Activated effector memory CD4-positive, alpha-beta T cell treated with Interleukin-2 at 50 U/mL for 16 hours (primary cell): ENCODE measurements around the gene HES1.
"Not testable (repeated sequence)": the region's sequence is repeated elsewhere in the genome, so short reads cannot be mapped to it uniquely, and the experiment has no call there.

Source experiments
- DNase-seq: peaks from one replicate; pipeline ENCODE4 v3.0.0-alpha.2; 2020

Gene HES1, protein sequence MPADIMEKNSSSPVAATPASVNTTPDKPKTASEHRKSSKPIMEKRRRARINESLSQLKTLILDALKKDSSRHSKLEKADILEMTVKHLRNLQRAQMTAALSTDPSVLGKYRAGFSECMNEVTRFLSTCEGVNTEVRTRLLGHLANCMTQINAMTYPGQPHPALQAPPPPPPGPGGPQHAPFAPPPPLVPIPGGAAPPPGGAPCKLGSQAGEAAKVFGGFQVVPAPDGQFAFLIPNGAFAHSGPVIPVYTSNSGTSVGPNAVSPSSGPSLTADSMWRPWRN

GRCh38 chr3:194135806-194136518, at the start of gene HES1:
HES1 (plus strand) TSS chr3:194136148; CDS start chr3:194136381, 233 bp downstream.
- DNase-seq = no peak

DNA sequence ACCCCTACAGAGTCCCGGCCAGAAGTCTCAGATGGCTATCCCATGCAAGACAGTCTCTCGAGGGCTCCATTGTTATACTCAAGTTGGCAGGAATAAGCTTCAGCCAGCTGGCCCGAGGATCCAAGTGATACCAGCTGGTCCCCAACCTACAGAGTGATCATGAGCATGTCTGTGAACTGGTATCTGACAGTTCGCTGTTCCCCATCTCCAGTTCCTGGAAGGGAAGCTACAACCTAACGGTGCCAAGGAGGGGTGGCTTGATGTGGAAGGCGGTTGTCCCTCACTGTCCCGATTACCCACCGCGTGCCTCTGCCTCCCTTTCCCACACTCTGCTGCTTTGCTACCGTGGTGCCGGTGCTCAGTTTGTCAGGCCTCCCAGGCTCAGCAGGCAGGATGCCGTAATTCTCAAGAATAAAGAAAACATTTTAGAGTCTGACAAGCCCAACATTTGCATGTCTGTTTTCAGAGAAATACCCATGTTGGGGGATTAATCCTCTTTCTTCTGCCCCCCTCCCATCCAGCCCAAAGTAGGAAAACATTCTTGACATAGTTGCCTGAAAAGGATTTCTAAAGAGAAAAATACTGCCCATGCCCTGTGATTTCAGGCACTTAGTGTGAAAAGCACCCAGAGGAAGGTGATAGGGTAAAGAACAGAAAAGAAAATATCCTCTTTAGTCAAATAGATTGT, 49.4 kb upstream of the HES1 start:
- DNase-seq = no peak

DNA sequence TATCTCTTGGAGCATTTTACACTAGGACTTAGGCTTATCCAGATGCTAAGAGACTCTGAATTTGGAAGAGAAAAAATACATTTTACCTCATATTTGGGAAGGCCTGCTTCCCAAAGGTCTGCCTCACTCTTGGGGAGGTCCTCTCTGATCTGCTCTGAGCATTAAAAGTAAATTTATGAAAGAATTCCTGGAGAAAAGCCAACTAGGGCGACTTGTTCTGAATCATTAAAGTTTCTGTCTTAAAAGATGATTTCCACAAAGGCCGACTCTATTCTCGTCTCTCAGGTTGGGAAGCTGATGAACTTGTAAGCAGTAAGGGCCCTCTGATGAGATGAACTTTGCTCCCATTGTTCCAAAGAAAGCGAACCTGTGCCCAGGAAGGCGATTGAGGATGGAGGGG, 48.7 kb upstream of the HES1 start:
- DNase-seq = no peak

DNA sequence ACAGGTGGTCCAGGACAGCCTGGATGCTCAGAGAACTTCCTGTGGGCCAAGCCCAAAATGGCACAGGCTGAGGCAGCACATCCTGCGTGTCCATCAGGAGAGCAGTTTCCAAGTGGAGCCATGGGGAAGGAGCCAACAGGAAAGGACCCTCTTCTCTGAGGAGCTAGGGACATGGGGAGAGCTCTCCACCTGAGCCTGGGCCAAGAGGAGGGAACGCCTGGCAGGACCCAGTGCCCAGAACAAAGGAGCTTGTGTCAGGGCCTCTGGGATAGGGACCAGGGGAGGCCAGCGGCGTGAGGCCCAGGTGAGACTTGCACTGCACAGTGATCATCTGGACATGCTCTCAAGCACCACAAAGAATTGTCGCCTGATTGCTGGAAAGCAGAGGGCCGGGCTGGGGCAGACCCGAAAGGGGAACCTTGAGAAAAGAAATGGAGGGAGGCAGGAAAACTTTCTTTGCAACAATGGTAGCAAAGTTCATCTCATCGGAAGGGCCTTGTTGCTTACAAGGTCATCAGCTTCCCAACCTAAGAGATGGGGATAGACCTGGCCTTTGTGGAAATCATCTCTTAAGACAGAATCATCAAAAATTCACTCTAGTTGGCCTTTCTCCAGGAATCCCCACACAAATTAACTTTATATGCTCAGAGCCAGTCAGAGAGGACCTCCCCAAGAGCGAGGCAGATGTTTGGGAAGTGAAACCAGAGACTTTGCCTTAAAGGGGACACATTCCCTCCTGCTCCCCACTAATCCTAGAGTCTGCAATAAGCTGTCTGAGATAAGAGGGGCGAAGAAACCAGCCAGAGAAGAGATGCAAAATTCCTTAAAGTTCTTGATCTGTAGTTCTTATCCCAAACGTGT, 47.7 kb upstream of the HES1 start:
- DNase-seq = no peak

DNA sequence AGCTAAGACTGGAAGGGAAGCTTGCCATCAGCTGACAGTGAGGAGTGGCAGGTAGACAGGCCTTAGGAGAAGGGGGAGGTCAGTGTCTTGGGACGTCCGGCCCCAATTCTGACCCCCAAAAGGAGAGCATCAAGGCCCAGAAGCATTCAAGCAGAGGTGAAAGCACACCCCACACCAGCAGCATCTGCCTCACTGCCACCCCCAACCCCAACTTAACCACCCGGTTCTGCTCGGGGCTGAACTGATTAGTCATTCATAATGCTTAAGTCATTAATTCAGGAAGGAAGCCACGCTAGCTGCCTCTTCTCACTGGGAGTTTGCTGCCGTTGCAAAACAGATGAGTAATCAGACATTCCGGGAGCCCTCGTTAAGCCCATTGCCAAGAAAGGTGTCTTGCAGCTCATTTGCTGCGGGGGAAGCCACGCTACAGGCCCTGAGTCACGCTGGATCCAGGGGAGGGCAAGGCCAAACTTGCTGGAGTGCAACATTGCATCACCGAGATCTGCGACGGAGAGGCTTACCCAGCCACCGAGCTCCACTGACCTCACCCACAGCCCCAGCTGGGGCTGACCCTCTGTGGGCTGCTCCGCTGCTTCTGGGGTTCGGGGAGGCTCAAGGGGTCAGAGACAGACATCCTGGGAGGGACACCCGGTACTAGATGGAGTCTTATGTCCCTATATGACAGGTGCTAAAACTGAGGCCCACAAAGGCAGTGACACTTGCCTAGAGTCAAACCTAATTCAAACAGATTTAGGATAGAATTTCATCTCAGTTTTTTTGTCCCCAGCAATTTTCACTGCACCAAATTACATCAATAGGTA, 46.4 kb upstream of the HES1 start:
- no peak for DNase-seq

- not testable (repeated sequence) for DNase-seq
These were observed 45.8 kb upstream of the HES1 start for GRCh38 chr3:194090178-194090555.

DNA sequence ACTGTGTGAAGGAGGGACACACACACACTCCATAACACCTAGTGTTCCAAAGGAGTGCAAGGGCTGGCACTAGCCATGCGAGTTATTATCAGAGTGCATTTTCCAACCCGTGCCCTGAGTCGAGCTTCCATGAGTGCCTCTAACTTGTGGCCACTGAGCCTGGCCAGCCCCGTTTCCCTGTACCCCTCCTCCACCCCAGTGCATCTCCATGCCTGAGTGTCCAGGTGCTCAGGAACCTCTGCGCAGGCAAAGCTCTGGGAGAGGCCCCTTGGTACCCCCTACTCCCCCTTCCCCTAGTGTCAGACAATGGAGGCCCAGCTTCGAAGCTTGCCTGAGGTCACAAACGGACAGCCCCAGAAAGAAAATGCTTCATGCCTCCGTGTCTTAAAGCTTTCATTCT, 45.2 kb upstream of the HES1 start:
- no peak for DNase-seq

DNA sequence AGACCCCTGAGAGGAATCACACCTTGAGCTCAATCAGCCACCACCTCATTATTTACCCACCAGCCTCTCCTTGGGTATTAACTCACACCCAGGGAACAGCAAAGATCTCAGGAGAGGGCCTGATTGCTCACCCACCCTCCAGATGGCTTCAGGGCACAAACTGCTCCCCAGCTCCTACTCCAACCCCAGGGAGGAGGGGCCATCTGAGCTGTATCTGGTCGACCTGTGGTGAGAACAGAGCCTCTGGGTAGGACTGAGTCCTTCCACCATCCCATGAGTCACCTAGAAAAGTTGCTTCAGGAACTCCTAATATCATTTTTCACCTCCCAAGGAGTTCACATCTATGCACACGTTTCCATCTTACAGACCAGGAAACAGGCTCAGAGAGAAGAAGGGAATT, 44.8 kb upstream of the HES1 start:
- no peak for DNase-seq

GRCh38 chr3:194091897-194092296, 44.1 kb upstream of the HES1 start:
- DNase-seq = not testable (repeated sequence)

DNA sequence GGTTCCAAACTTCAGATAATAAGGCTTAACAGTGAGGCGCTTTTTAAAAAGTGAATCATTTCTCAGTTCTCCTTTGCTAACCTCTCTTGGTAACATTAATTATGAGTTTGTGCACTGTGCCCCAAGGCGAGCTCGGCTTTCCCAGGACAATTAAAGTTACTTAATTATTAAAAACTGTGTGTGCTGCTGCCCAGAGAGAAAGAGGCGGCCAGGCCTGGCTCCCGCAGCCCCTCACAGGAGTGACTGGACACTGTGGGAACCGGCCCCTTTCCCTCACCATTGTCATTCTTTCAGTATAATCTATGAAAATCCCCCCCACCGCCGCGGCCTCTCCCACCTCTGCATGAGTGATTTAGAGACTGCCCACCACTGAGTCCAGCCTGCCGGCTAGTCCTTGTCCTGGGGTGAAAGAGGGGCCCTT, 43.1 kb upstream of the HES1 start:
- DNase-seq = no peak

GRCh38 chr3:194093842-194094241, 42.1 kb upstream of the HES1 start:
- no peak for DNase-seq

DNA sequence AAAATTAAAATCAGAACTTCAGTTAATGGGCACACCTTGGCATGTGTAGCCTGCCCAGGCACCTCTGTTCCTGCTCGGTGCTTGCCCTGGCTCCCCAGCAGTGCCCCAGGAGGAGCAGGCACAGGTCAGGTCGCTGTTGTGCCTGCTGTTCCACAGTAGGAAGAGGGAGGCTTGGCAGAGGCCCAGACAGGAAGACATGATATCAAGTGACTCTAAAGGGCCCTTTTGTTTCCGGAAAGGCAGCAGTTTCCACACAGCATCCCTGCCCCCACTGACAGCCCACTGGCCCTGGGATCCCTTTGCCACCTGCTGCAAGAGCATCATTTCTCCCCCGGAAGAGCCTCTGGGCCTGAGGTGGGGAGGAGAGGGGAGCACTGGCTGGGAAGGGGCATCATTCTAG, 40.5 kb upstream of the HES1 start:
- no peak for DNase-seq

- DNase-seq = no peak
These were observed 40.0 kb upstream of the HES1 start for GRCh38 chr3:194095902-194096301.

DNA sequence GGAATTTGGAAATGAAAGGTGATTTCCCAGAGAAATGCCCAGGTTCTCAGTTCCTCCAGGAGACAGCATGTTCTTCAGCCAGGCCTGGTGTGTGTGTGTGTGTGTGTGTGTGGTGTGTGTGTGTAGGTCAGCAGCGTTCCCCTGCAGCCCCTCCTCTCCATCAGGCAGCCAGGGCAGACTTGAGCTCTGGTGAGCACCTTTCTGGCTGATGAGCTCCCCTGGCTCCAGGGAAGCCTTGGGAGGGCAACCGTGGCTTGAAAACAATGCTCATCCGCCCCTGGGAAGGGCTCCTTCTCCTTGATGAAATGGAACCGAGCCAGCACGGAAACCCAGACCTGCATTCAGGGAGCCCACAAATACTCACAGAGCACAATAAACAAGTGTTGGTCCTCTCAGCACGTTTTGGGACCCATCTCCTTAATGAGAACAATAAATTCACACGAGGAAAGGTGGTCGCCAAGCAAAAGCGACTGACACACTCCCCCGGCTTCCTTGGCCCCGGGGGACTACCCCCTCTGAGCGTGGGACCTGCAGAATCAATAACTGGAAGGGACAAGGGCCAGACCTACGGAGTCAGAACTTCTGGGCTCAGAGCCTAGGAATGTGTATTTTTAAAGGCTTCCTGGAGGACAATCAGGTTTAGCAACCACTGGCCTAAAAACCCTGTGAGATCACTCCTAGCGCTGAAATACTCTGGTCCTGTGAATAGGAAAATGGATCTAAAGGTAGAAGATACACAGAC, 38.6 kb upstream of the HES1 start:
- DNase-seq = no peak

DNA sequence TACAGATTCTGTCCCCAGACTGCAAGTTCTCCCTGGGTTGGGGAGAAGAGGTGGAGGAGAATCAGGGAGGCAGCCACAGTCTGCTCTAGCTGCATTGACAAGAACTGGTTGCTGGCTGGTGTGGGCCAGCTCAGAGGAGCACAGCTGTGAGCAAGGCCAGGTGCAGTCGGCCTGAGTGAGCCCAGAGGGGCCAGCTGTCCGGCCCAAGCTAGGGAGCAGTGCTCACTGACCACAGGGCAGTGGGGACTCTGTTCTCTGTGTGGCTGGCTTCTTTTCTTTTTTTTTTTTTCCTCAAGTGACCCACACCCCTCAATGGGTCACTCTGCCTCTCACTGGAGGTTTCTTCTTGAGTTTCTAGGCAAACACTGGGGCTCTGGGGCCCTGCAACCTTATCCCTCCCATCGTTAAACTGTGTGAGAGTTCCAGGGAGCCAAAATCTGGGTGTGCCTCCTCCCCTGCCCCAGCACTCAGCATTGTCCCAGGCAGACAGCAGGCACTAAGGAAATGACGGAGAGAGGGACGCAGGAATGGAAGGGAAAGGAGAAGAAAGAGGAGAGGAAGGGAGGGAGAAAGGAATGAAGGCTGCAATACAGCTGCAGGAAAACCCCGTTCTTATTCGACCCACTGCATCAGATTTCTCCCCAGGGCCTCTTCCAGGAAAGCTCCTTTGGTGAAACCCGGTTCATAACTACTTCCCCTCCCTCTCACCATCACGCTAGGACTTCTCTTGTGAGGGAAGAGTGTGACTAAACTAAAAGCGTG, 37.7 kb upstream of the HES1 start:
- no peak for DNase-seq

DNA sequence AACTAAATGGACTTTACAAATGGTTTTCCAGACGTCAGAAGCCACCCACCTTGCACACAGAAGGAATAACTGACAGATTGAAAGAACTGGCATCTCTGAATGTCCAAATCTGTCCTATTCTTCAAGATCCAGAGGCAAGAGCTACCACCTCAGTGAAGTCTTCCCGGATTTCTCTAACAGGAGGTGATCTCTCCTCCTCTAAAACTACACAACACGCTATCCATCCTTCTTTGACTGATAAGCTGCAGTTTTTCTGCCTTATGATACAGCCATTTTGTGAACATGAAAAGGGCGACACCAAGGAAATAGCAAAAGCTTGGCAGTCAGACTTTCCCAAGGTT, 37.1 kb upstream of the HES1 start:
- no peak for DNase-seq

DNA sequence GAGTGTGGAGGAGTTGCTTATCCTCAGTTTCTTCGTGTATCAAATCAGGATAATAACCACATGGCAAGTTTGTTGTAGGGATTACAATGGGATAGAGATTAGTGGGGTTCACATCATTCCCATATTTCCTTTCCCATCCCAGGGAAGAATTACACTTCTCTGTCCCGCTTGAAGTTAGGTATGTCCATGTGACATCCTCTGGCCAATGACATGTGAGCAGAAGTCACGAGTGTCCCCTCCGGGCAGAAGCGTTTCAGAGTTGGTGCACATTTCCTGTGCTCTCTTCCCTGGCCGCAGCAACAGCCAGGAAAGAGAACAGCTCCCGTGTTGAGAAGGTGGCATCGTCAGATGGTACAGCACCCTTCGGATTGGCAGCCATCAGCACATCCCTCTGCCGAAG, 36.7 kb upstream of the HES1 start:
- DNase-seq = no peak

GRCh38 chr3:194100856-194101390, 35.0 kb upstream of the HES1 start:
- DNase-seq = no peak

- DNase-seq = no peak
These were observed 34.1 kb upstream of the HES1 start for GRCh38 chr3:194101592-194102432.

DNA sequence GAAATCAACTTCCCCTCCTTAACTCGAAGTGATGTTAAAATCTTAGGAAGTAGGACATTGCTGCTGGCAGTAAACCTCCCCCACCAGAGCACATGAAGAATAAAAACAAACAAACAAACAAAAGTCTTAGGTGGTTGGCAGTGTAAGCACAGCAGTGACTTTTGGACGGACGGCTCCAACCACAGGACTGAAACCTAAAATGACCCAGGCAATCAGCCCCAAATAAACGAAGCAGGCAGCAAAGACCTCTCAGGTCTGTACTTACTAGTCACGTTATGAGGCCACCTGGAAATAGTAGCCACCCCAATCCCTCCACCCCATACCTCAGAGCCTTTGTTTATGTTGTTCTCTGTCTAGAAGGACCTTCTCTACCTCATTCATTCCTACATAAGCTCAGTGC, 33.5 kb upstream of the HES1 start:
- DNase-seq = no peak
